Measurements from ENCODE around the gene PIMREG. TPM values are rescaled to one million over a fixed set of nuclear protein-coding genes. Genes with fewer than 3 reads are reported as not detected.
"Not testable (repeated sequence)": the region's sequence is repeated elsewhere in the genome, so short reads cannot be mapped to it uniquely, and the experiment has no call there.

Gene PIMREG
- polyA plus RNA-seq, 1 experiment, result 54.5 TPM

GRCh38 chr17:6477831-6478383, 33.7 kb downstream of the PIMREG start:
- Histone ChIP-seq H3K4me3 (ENCODE audit: low read depth, low read length) (no peak overlapping the region), H3K36me3 (ENCODE audit: control insufficient read depth, insufficient read depth, low read length) (no peaks in the 10 kb centered on the region), H3K27me3 (ENCODE audit: control insufficient read depth, insufficient read depth, low read length) (no peaks in the 10 kb centered on the region; the same call in 1 of the 2 replicates)
- ChIA-PET POLR2A (no interaction called here), CTCF (no interaction called here)
- TF ChIP-seq, protein P1, sequence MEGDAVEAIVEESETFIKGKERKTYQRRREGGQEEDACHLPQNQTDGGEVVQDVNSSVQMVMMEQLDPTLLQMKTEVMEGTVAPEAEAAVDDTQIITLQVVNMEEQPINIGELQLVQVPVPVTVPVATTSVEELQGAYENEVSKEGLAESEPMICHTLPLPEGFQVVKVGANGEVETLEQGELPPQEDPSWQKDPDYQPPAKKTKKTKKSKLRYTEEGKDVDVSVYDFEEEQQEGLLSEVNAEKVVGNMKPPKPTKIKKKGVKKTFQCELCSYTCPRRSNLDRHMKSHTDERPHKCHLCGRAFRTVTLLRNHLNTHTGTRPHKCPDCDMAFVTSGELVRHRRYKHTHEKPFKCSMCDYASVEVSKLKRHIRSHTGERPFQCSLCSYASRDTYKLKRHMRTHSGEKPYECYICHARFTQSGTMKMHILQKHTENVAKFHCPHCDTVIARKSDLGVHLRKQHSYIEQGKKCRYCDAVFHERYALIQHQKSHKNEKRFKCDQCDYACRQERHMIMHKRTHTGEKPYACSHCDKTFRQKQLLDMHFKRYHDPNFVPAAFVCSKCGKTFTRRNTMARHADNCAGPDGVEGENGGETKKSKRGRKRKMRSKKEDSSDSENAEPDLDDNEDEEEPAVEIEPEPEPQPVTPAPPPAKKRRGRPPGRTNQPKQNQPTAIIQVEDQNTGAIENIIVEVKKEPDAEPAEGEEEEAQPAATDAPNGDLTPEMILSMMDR (IDR thresholded peaks at IDR 0.05; ENCODE audit: insufficient read depth, low read depth, low read length), result no peak
- DNase-seq (ENCODE audit: low read depth), result no peak

DNA sequence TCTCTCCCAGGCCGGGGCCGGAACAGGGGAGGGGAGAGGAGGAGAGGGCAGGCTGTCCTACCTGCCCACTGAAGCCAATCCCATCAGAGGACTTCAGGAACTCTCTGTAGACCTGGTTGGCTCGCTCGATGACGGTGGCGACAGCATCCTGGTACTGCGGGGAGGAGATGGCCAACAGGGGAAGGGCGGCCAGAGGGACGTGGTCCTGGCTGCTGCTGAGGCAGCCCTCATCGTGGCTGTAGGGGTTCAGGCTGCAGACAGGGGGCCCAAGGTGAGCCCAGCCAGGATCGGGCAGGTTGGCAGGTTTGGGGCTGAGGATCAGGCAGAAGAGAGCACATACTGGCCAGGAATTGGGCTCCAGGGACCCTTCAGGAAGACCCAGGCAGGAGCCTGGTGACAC, 34.2 kb downstream of the PIMREG start:
- H3K4me3 ChIP-seq (ENCODE audit: low read depth, low read length), result no peak overlapping the region
- TF ChIP-seq, protein P1 (IDR thresholded peaks at IDR 0.05; ENCODE audit: insufficient read depth, low read depth, low read length), result no peak
- ChIA-PET CTCF (no interaction called here), POLR2A (no interaction called here)
- H3K27me3 ChIP-seq (ENCODE audit: control insufficient read depth, insufficient read depth, low read length), result no peaks in the 10 kb centered on the region; the same call in 1 of the 2 replicates
- no peaks in the 10 kb centered on the region for H3K36me3 ChIP-seq (ENCODE audit: control insufficient read depth, insufficient read depth, low read length)
- no peak for DNase-seq (ENCODE audit: low read depth)

- Histone ChIP-seq H3K27me3 (ENCODE audit: control insufficient read depth, insufficient read depth, low read length) (peaks cover 1% of the 10 kb centered on the region; the same call in 1 of the 2 replicates), H3K36me3 (ENCODE audit: control insufficient read depth, insufficient read depth, low read length) (no peaks in the 10 kb centered on the region), H3K4me3 (ENCODE audit: low read depth, low read length) (no peak overlapping the region)
- TF ChIP-seq, protein P1 (IDR thresholded peaks at IDR 0.05; ENCODE audit: insufficient read depth, low read depth, low read length), result no peak
- ChIA-PET CTCF (interaction anchor here (1.4 kb wide), 1 partner anchor 18 kb away, joined by 3 read pairs; no protein-coding TSS in a partner anchor), POLR2A (no interaction called here)
- no peak for DNase-seq (ENCODE audit: low read depth)
These were observed 35.5 kb downstream of the PIMREG start for GRCh38 chr17:6479622-6480302.

DNA sequence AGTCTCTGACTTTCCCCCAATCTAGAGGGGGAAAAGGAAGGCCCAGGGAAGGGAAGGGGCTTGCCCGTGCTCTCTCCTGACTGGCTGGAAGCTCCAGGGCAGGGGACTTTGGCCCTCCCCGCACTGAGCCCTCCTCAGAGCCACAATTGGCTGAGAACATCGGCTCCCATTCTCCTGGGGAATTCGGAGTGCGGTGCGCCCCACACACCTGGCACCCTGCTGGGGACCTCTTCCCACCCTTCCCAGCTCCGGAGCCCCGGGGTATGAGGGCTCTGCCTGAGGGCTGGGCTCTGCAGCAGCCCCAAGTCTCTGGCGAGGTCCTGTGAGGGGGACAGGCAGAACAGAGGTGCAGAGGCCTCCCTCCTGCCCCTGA, 36.0 kb downstream of the PIMREG start:
- peaks cover 1% of the 10 kb centered on the region; the same call in 1 of the 2 replicates for H3K27me3 ChIP-seq (ENCODE audit: control insufficient read depth, insufficient read depth, low read length)
- POLR2A ChIA-PET, result no interaction called here

GRCh38 chr17:6482105-6482455, 37.8 kb downstream of the PIMREG start:
- CTCF ChIA-PET, result interaction anchor here (1.8 kb wide), 1 partner anchor 9 kb away, joined by 17 read pairs; no protein-coding TSS in a partner anchor
- no peak overlapping the region for H3K4me3 ChIP-seq (ENCODE audit: low read depth, low read length)
- DNase-seq (ENCODE audit: low read depth), result no peak
- H3K27me3 ChIP-seq (ENCODE audit: control insufficient read depth, insufficient read depth, low read length), result peaks cover 1% of the 10 kb centered on the region; the same call in 1 of the 2 replicates
- TF ChIP-seq, protein P1 (IDR thresholded peaks at IDR 0.05; ENCODE audit: insufficient read depth, low read depth, low read length), result no peak
- H3K36me3 ChIP-seq (ENCODE audit: control insufficient read depth, insufficient read depth, low read length), result no peaks in the 10 kb centered on the region
- POLR2A ChIA-PET, result no interaction called here

More for the DNA sequence above, 36.0 kb downstream of the PIMREG start:
- CTCF ChIA-PET, result interaction anchor here (1.2 to 1.4 kb wide), 2 partner anchors 8 to 18 kb away, joined by 3 read pairs; no protein-coding TSS in a partner anchor
- no peaks in the 10 kb centered on the region for H3K36me3 ChIP-seq (ENCODE audit: control insufficient read depth, insufficient read depth, low read length)
- no peak overlapping the region for H3K4me3 ChIP-seq (ENCODE audit: low read depth, low read length)
- no peak for DNase-seq (ENCODE audit: low read depth)
- TF ChIP-seq, protein P1 (IDR thresholded peaks at IDR 0.05; ENCODE audit: insufficient read depth, low read depth, low read length), result no peak

- H3K27me3 ChIP-seq (ENCODE audit: control insufficient read depth, insufficient read depth, low read length); POLR2A ChIA-PET; DNase-seq (ENCODE audit: low read depth); H3K4me3 ChIP-seq (ENCODE audit: low read depth, low read length); H3K36me3 ChIP-seq (ENCODE audit: control insufficient read depth, insufficient read depth, low read length): not testable (repeated sequence)
- CTCF ChIA-PET, result interaction anchor here (1.8 kb wide), 1 partner anchor 9 kb away, joined by 17 read pairs; no protein-coding TSS in a partner anchor
These were observed 38.5 kb downstream of the PIMREG start for GRCh38 chr17:6482796-6483195.
